Activated CD4-positive, CD25-positive, alpha-beta regulatory T cell treated with anti-CD3 and anti-CD28 coated beads, Interleukin-2, amount 50 U/mL, for 72 hours (primary cell): Measurements from ENCODE around the gene ZNF223.

Experiments
- DNase-seq: peaks from one replicate; pipeline ENCODE4 v3.0.0; 2021

The ZNF223 gene

GRCh38 chr19:44051650-44052402, at the start of gene ZNF223:
TSS of gene ZNF223 (plus strand) at chr19:44052036. CDS start at chr19:44055177, 3,141 bp downstream.
- peak; percentile 49 for DNase-seq

DNA sequence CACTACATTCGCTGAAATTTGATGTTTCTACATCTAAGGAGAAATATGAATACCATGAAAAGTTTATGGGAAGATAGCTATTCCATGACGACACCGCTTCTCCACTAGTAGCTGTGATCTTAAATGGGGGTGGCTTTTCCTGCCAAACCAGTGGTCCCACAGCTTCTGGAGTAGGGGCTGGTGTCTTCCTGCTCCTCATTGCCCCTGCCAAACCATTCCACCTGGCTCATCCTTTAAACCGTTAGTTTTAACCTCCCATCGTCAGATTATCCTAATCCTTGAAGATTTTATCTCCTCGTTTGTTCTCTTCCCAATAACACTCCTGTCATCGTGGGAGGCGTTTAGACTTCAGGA, 49.6 kb upstream of the ZNF223 start:
- DNase-seq: no peak

DNA sequence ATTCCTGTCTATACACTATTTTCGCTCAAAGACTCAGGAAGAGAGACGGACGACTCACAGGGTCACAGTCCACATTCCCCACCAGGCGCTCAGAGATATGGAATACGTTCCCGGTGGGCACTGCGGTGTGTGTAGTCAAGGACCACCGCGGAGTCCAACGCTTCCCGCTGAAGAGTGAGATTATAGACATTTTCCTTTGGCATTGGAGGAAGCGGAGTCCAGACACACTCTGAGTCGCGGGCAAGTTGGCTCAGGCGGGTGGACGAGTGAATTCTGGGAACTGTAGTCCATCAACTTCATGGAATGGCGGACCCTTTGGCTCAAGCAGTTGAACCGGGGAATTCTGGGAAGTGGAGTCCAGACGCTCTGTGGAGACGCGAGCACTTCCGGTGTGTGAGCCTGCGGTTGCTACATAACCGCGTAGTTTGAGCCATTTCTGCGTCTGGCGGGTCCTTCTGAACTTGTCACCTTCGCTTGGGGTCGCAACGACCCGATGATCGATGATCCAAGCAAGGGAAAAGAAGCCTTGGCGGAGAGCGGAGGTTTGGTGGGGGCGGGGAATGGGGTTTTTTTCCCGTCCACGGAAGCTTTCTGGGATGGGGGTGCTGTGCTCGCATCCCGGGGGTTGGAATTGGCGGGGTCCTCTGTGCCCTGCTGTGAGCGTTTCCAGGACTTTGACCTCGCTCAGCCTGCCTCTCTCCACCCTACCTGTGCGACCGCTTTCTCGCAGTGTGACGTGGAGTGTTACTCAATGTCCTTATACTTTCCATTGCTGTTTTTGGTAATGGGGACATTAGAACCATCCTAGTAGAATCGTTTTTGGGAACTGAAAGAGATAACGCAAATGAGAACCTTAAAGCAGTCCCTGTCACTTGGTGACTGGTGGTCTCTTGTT, 49.0 kb upstream of the ZNF223 start, which contains the start of gene ZNF230:
ZNF230 (plus strand) TSS at position 392 of the 895 bp plus-strand sequence. CDS start 4,122 bp downstream, outside the sequence.
- peak; percentile 68 for DNase-seq

GRCh38 chr19:44003461-44004009, 48.3 kb upstream of the ZNF223 start:
- DNase-seq: no peak

- DNase-seq: no peak
Measured at GRCh38 chr19:44005973-44006372, 45.9 kb upstream of the ZNF223 start.

- no peak for DNase-seq
Measured at GRCh38 chr19:44007473-44007872, 44.4 kb upstream of the ZNF223 start.

- DNase-seq: no peak
Measured at GRCh38 chr19:44010468-44010867, 41.4 kb upstream of the ZNF223 start.

DNA sequence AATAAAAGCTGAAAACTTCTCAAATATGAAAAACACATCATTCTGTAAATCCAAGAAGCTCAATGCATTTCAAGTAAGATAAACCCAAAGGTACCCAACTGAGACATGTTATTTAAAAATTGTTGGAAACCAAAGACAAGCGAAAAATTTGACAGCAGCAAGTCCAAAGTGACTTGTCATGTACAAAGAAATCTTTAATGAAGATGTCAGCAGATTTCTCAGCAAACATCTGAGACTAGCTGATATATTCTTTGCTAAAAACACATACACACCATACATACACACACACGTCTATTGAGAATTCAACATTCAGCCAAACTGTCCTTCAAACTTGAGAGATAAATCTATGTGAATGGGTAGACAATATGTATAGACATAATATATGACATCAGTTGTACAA, 32.3 kb upstream of the ZNF223 start:
- DNase-seq: no peak

DNA sequence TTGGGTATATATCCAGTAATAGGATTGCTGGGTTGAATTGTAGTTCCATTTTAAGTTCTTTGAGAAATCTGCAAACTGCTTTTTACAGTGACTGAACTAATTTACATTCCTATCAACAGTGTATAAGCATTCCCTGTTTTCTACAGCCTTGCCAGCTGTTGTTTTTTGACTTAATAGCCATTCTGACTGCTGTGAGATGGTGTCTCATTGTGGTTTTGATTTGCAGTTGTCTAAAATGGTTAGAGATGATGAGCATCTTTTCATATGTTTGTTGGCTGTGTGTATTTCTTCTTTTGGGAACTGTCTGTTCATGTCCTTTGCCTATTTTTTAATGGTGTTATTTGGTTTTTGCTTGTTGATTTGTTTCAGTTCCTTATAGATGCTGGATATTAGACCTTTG, 30.6 kb upstream of the ZNF223 start:
- DNase-seq: no peak

DNA sequence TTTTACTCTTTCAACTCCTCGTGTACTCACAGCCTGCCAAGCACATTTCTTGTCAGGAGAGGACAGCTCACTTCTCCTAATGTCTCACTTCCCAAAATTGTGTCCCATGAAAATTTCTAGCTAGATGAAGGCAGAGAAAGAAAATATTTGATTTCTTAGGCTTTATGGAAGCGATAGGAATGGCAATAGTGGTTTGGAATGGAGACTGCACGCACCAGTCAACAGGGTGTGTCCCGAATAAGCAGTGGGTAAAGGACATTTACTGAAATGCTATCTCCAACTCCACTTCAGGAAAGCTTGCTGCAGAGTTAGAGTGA, 27.0 kb upstream of the ZNF223 start:
- no peak for DNase-seq

GRCh38 chr19:44025217-44025936, 26.5 kb upstream of the ZNF223 start, which contains the start of gene ZNF222:
TSS of gene ZNF222 (plus strand) at chr19:44025379. CDS start at chr19:44025437, 58 bp downstream.
- DNase-seq: peak; percentile 73

DNA sequence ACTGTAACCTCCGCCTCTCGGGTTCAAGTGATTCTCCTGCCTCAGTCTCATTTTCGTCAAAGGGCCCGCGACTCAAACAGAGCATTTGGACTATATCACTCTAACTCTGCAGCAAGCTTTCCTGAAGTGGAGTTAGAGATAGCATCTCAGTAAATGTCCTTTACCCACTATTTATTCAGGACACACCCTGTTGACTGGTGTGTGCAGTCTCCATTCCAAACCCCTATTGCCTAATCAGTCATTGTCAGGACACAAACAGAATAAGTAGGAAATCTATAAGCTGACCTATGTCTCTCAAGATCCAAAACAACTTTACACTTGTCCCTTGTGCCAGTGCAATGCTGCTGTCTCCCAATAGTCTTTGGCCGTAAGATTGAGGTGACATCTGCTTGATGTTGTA, 25.2 kb upstream of the ZNF223 start:
- DNase-seq: no peak

- no peak for DNase-seq
Measured at GRCh38 chr19:44032001-44032610, 19.7 kb upstream of the ZNF223 start.

- DNase-seq: no peak
Measured at GRCh38 chr19:44042147-44042546, 9.7 kb upstream of the ZNF223 start.

GRCh38 chr19:44050740-44051649, 841 bp upstream of the ZNF223 start:
- no peak for DNase-seq

- no peak for DNase-seq
Measured at GRCh38 chr19:44055870-44056269, 4.0 kb downstream of the ZNF223 start.

- no peak for DNase-seq
Measured at GRCh38 chr19:44059229-44059628, 7.4 kb downstream of the ZNF223 start.

DNA sequence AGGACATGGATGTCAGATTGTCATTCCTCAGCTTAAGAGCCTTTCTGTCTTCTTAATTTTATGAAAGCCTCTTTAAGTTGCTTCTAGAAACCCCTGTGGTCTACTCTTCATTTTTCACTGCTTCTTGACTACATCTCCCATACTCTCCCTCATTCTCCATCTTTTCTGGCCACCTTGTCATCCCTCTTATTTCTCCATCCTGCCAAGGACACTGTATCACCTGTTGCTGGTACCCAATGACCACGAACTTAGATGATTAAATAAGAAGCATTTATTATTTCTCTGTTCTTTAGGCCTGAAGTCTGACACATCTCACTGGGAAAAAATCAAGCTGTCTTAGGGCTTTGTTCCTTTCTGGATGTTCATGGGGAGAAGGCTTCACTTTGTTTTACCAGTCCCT, 9.2 kb downstream of the ZNF223 start:
- no peak for DNase-seq

GRCh38 chr19:44066305-44066704, 14.5 kb downstream of the ZNF223 start:
- DNase-seq: no peak

- no peak for DNase-seq
Measured at GRCh38 chr19:44069415-44069814, 17.6 kb downstream of the ZNF223 start.

DNA sequence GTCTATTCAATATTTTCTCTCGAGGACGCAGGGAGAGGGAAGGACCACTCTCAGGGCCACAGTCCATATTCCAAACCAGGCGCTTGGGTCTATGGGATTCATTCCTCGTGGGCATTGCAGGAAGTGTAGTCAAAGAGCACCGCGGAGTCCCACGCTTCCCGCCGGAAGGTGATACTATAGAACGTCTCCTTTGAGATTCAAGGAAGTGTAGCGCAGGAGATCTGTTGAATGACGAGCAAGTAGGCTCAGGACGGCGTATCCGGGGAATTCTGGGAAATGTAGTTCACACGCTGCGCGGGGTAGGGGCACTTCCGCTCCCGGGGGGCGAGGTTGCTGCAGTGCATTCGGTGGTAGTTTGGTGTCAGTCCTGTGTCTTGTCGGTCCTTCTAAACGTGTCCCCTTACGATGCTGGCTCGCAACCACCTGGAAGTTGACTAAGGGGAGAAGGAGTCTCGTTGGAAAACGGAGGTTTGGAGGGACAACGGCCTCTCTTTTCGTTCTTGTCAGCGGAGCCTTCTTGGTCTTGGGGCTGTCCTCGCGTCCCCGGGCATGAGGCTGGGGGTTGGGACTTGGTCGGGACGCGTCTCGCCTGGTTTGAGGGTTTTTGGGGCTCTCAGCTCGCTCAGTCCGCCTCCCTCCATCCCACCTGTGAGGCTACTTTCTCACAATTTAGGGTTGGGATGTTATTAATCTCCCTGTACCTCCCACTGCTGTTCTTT, 20.1 kb downstream of the ZNF223 start, which contains the start of gene ZNF284:
ZNF284 (plus strand) TSS at position 336 of the 719 bp plus-strand sequence. CDS start 4,231 bp downstream, outside the sequence.
- DNase-seq: peak; percentile 72
